GM18867 (cell line): ENCODE measurements around the gene CENPM.
A peak's percentile ranks its signal among the peaks of the same experiment; 100 is the strongest.
"Not testable (repeated sequence)": the region's sequence is repeated elsewhere in the genome, so short reads cannot be mapped to it uniquely, and the experiment has no call there.

ENCODE experiments used
- ATAC-seq: cut with Tn5 transposase; IDR thresholded peaks from one replicate; pipeline ENCODE4 v1.9.1; 2021; ENCODE audit warnings: mild to moderate bottlenecking, moderate library complexity; ENCODE audit not compliant: unreplicated experiment

Gene CENPM

DNA sequence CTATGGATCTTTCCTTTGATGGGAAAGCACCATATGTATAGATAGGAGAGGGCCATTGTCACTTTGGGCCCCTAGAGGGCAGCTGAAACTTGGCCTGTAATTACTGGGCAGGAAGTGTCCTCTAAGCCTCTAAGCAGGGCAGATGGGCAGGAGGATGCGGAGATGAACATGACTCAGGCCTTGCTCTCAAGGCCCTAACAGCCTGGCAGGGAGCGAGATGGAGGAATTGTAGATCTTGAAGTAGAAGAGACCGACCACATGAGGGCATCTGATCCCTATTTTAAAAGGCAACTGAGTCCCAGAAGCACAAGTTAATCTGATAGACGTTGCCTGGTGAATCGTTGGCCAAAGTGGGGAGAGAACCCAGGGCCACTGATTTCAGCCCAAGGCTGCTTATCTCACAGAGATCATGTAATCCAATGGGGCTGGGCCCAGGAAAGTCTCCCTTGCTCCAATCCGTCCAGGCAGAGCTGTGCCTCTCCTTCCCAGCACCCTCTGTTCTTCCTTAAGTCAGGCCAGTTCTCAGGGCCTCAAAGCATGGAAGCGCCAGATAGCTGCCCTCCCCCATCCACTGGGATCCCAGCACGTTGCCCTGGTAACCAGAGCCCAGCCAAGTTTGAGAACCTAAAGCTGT lies 19.8 kb upstream of the CENPM start:
- no peak for ATAC-seq

DNA sequence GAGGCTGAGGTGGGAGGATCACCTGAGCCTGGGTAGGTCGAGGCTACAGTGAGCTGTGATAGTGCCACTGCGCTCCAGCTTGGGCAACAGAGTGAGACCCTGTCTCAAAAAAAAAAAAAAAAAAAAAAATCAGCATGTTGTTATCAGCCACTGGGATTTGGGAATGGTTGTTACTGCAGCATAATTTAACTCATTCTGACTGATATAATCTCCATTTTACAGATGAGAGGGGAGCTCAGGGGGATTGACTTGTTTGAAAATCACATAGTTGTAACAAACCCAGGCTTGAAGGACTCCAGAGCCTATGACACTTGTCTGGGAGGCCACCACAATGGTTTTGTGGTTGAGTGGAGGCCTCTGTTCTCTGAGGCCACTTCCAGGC lies 19.3 kb upstream of the CENPM start:
- ATAC-seq = no peak

DNA sequence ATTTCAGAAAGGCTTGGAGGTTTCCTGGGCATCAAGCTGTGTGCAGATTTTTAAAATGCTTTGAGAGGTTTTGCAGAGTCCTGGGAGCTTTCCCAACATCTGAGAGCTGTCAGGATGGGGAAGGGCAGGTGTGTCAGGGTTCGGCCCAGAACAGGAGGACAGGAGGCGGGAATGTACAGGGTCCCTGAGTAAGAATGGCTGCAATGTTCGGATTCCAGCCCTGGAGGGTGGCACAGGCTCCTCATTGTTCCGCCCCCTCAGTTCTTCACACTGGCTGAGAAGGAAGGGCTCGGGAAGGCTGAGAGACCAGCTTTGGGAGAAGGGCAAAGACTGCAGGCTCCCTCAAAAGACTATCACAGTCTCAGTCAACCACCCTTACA lies 17.1 kb upstream of the CENPM start:
- no peak for ATAC-seq

DNA sequence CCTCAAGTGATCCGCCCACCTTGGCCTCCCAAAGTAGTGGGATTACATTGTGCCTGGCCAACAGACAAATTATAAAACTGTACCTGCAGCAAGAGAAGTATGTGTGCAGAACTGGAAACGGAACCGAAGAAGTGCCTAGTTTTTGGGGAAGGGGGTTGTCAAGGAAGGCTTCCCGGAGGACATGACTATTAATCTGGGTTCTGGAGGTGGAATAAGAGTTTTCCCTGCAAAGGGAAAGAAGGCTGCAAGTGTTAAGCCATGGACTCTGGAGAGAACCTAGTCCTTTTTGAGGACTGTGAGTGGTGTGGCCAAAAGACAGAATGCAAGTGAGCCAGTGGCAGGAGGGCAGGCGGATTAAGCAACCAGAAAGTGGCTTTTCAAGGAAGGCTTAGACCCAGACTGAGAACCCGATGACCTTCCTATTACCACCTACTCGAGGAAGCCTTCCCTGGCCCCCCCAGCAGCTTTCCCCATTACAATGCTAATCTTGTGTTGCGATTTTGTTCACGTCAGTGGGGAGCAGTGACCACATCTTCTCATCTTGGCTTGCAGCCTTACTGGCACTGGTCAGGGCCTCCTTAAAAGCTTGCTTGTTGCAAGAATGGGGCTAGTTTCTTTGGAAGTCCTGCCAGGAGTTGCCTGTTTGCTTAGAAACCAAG lies 16.6 kb upstream of the CENPM start:
- no peak for ATAC-seq

DNA sequence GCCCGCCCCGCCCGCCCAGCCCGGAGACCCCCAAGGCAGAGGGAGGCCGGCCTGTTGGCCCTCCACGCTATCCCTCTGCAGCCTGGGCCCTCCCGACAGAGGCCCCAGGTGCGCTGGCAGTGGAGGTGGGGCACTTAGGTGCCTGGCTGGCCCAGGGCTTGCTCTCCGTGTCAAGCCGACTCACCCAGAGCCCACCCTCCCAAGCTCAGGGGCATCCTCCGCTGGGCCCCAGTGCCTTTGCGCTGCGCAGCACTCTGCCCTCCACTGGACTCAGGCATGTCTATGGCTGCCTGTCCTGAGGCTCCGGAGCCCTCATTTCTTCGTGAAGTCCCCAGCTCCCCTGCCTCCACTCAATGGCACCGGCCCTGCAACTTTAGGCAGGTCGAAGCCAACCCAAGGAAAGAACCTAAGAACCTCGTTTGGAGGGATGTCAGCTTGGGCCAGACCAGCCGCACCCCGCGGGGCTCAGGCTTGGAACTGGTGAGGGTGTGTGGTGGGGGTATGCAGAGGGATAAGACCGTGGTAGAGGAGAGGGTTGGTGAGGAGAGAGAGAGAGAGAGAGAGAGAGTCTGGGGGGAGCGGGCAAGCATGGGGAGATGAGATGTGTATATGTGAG lies 11.1 kb upstream of the CENPM start:
- ATAC-seq = peak; percentile 36

DNA sequence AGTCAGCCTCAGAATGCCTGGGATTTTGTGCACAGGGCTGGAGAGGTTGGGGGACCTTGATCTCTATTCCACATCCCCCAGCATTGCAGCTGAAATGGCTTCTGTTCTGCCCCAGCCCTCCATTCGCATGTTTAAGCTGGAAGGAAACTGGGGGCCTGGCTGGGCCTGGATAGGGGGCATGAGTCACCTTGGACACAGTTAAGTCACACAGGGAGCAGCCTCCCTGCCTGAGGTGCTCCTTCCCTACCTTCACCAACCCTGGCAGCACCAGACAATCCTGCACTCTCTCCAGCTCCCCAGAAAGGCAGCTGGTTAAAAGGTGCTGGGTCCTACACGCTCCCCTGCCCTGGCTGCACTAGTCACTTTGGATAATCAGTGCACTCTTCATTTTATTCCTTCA lies 5.8 kb upstream of the CENPM start:
- ATAC-seq = no peak

DNA sequence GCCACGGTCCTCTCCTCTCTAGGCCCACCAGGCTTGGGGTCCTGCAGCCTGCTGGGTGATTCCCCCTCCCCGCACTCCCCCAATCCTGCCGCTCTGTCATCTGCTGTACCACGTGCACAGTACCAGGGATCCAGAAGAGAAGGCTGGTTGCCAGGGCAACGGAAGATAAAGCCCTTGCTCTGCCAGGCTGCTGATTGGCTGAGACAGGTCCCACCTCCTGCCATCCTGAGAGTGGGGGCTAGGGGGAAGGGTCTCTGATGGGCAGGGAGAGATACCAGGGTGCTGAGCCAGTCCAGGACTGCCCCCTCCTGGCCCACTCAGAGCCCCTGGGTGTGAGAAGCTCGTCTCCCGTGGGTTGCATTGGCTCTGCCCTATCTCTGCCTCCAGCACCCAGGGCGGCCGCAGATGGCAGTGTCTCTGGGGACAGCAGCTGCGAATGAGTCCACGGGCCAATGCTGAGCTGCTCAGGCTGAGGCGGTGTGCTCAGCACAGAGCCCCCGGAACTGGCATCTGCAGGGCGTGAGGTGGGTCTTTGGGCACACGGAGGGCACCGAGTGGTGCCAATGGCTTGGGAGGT lies 5.0 kb upstream of the CENPM start, which contains the start of gene SMIM45:
Gene SMIM45 (plus strand): TSS at position 253 of the 577 bp plus-strand sequence.
- no peak for ATAC-seq

DNA sequence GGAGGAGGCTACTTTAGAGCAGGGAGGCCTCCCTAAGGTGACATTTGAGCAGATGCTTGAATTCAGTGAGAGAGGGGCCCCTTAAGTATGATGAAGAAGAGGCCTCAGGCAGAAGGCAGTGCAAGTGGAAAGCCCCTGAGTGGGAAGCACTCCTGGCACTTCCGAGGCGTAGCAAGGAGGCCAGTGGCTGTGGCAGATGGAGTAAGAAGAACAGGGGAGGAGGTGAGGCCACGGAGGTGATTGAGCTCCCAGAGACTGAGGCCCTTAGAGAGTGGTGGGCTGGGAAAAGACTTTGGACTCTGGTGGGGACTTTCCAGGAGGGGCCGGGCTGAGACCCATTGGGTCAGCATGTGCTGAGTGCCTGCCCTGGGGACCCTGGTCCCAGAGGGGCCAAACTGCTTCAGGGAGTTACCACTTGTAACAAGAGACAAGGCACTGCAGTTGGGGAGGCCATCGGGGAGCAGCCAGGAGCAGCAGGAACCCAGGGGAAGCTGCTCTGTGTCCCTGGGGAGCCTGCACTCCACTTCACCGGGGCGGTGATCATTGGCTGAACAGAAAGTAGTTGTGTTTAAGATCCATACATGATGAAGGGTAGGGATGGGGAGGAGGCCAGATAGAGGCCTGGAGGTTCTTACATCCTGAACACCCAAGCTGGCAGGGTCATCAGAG lies 2.5 kb upstream of the CENPM start:
- ATAC-seq = no peak

DNA sequence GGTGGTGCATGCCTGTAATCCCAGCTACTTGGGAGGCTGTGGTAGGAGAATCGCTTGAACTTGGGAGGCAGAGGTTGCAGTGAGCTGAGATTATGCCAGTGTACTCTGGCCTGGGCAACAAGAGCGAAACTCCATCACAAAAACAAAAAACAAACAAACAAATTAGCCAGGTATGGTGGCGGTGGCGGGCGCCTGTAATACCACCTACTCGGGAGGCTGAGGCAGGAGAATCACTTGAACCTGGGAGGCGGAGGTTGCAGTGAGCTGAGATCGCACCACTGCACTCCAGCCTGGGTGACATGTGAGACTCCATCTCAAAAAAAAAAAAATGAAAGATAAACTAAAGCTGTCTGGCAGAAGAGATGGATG lies 2.0 kb upstream of the CENPM start:
- ATAC-seq = not testable (repeated sequence)

DNA sequence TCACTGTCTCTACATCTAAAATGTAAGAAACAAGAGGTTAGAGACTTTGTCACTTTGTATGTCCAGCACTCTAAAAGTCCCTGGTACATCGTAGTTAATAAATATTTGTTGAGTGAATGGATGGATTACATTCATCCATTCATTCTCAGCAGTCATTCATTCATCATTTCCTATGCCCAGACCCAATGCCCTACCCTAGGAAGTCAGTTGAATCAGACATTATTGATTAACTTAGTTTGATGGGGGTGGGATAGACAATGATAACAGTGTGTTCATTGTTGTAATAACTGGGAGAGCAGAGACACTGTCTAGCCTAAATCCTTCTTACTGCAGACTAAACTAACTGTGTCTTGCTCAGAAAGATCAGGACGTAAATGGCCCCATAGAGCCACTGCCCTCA lies 1.2 kb upstream of the CENPM start:
- no peak for ATAC-seq

DNA sequence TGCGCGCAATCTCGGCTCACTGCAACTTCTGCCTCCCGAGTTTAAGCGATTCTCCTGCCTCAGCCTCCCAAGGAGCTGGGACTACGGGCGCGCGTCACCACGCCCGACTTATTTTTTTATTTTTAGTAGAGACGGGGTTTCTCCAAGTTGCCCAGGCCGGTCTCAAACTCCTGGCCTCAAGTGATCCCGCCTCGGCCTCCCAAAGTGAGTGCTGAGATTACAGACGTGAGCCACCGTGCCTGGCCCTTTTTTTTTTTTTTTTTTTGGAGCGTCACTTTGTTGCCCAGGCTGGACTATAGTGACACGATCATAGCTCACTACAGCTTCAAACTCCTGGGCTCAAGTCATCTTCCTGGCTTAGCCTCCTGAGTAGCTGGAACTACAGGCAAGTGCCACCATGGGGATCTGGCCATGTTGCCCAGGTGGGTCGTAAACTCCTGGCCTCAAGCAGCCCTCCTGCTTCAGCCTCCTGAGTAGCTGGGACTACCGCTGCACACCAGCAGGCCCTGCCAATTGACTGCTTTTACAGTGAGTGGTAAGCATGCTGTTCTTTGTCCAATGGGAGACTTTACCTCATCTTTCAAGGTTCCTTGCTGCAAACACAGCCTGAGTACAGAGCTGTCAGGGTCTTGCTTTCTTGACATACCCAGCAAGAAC lies 600 bp upstream of the CENPM start:
- no peak for ATAC-seq

DNA sequence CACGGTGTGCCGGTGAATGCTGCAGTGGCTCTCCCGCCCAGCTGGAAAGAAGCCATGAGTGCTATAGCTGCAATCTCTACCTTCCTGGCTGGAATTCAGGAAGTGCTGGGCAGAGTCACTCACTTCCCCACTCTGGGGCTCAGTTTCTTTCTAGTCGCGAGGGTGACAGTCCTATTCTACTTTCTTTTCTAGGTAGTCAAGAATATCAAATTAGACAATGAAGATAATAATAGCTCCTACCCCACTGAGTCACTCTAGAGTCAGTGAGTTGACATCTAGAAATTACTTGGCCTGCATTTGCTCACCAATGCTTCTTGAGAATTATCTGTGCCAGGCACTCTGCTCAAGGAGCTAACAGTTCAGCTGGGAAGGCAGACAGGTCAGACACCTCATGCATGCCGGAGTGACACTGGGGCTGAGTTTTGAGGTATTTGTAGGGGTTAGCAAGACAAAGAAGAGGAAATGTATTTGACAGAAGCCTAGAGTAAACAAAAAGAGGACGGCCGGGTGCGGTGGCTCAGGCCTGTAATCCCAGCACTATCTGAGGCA lies 3.2 kb downstream of the CENPM start:
- no peak for ATAC-seq

DNA sequence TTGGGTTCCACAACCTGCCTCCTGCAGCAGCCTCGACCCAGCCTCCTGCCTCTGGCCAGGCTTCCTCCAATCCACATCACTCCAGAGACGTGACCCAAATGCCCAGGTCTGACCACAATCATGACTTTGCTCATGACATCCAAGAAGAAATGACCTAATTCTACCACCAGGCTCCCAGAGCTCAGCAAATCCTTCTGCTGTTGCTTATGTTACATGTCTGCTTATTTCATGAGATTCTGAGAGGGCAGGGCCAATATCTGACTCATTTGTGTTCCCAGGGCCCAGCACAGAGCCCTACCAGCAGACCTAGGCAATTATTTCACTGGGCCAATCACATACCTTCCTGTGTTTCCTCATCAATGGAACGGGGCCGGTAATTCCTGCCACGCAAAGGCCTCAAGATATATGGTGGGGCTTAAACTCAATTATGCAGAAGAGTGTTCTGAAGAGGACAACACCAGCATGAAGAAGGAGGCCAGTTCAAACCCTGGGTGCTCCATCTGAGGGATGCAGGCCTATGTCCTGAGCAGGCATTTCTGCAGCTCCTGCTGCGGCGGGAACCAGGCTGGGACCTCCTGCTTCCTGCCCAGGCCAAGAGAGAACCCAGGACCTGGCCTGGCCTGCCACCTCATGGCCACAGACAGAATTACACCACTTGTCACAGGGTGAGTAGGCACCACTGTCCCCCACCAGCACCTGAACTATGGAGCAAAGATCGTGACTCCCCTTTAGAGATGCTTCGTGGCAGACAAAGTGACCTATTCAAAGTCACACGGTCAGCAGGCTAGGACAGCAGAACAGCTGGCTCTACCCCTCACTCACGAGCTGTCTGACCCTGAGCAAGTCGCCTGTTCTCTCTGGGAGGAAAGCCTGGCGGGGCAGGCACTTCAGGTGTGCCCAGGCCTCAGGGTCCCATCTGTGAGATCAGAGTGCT lies 5.9 kb downstream of the CENPM start:
- ATAC-seq = peak; percentile 30

DNA sequence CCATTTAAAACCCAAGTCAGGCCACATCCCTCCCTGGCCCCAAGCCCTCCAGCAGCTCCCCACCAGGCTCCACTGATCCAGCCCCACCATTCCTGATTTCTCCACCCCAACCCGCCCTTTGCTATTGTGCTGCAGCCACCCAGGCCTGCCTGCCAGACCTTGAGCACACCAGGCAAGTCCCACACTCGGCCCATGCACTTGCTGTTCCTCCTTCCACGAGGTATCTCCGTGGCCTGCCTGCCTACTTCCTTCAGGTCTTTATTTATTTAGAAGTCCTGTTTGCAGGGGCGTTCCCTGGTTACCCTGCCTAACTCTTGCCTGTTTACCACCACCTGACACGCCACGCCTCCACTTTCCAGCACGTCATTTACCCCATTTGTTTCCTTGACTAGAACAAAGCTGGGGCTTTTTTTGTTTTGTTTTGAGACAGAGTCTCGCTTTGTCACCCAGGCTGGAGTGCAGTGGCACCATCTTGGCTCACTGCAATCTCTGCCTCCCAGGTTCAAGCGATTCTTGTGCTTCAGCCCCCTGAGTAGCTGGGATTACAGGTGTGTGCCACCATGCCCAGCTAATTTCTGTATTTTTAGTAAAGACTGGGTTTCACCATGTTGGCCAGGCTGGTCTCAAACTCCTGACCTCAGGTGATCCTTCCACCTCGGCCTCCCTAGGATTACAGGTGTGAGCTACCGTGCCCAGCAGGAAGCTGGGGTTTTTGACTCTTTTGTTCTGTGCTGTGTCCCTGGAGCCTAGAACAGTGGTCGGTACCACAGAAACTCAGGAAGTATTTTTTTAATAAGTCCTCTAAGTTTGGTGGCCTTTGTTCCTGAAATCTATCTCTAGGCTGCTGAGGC lies 6.7 kb downstream of the CENPM start:
- ATAC-seq = peak; percentile 51

DNA sequence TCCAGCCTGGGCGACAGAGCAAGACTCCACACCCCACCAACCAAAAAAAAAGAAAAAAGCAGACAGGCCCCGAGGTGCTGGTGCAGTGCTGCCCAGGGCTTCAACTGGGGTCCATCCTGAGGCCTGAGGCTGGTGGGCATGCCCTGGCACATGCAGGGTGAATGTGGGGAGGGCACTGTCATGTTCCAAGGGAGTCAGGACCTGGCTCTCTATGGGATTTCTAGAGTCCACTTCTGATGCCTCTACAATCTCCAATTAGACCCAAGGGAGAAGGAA lies 10.1 kb downstream of the CENPM start:
- no peak for ATAC-seq

DNA sequence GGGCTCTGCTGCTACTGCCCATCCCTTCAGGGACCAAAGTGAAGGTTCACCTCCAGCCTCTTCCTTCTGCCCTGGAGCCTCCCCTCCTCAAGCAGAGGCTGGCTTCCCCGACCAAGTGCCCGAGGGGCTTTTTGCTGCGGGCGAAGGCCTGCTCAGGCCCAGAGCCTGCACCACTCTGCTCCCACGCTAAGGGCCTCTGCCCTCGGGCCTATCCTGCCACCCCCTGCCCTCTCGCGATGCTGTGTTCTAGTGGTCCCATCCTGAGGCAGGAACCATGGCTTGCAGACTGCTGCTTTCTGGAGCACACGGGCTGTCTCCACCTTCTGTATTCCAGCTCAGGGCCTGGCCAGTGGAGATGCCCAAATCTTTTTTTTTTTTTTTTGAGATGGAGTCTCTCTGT lies 11.4 kb downstream of the CENPM start:
- no peak for ATAC-seq

DNA sequence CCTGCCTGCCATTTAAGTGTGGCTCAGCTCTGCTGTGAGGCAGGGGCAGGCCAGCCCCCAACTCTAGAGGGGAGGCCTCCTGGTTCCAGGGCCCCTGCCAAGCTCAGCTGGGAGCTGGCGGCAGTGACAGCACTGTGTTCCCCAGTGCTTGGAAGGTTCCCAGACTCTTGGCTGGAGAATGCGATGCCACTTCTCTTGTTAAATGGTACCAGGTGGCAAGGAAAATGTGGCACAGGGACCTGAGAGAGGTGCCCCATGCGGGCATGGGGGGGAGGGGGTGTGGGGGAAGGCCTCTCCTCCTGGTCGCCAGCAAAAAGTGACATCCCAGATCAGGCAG lies 12.0 kb downstream of the CENPM start:
- ATAC-seq = no peak

DNA sequence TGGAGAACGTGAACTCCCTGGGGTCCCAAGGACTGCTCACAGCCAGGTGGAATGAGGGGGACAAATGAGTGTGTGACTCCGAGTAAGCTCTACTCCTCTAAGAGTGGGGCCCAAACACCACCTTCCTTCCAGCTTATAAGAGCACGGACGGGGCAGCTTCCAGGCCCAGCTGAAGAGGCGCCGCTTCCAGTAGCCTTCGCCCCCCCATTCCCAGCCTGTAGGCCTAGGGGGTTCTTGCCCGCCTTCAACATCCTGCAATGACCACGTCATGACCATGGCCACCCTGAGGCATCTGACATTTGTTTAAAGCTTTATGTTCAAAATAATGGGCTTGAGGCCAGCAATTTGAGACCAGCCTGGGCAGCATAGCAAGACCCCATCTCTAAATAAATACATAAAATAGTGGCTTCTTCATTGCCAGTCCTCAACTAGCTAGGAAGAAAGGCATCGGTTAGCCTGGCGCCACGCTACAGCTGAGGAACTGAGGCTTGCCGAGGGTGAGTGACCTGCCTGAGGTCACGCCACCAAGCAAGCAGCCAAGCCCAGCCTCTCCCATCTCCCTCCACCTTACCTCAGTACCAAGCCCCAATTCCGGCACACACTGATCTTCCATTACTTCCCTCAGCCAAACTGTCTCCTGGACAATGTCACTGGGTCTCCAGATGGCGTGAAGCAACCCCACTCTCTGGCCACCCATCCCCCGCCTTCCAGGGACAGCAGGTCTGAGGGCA lies 12.5 kb downstream of the CENPM start:
- no peak for ATAC-seq
